Measurements from ENCODE around the gene AKAP14. TPM values are rescaled to one million over a fixed set of nuclear protein-coding genes. Genes with fewer than 3 reads are reported as not detected.

AKAP14 gene
- total RNA-seq (not detected), polyA plus RNA-seq (not detected)
- long read RNA-seq, donor 1, result 0 reads
- long read RNA-seq, donor 2, result 0 reads
- long read RNA-seq, donor 3, result 0 reads

DNA sequence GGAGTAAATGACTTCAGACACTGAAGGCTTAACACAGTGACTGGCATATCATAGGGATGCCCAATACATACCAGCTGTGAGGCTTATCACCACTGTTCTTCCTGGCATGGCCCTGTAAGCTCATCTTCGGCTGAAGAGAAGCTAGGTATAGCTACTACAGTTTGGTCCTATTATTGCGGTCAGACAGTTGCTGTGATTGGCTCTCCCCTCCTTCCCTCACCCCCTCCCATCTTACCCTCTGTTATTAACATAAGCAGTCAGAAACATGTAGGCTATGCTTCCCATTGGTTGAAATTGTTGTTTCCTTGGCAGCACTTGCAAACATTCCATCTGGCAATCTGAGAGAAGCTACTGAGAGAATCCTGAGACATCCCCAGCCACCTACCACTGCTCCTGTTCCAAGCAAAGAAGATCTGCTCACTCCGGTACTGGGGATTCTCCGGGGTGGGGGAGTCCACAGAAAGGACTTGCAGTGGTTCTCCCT, at the start of gene AKAP14:
Gene AKAP14, plus strand, starts transcription at position 51 of the 484 bp plus-strand sequence. CDS start 7,331 bp downstream, outside the sequence.
- DNase-seq, result no peak
- WGBS, 4 donors, result 35 to 63% (median 47%) methylated on average over 2 to 4 of the region's 4 CpGs
- Histone ChIP-seq H3K4me3 (no peak within 1 kb of the TSS), H3K27ac (no peak within 1 kb of the TSS), H3K4me1 (no peaks in the 10 kb centered on the region), H3K9me3 (no peaks in the 10 kb centered on the region), H3K36me3 (no peaks in the 10 kb centered on the region), H3K27me3 (no peaks in the 10 kb centered on the region)
- intact Hi-C loops (cut with DNase I), result no loop called here
- TF ChIP-seq CTCF (IDR thresholded peaks at IDR 0.05) (no peak), POLR2A (IDR thresholded peaks at IDR 0.05) (no peak)
- ATAC-seq, result no peak

DNA sequence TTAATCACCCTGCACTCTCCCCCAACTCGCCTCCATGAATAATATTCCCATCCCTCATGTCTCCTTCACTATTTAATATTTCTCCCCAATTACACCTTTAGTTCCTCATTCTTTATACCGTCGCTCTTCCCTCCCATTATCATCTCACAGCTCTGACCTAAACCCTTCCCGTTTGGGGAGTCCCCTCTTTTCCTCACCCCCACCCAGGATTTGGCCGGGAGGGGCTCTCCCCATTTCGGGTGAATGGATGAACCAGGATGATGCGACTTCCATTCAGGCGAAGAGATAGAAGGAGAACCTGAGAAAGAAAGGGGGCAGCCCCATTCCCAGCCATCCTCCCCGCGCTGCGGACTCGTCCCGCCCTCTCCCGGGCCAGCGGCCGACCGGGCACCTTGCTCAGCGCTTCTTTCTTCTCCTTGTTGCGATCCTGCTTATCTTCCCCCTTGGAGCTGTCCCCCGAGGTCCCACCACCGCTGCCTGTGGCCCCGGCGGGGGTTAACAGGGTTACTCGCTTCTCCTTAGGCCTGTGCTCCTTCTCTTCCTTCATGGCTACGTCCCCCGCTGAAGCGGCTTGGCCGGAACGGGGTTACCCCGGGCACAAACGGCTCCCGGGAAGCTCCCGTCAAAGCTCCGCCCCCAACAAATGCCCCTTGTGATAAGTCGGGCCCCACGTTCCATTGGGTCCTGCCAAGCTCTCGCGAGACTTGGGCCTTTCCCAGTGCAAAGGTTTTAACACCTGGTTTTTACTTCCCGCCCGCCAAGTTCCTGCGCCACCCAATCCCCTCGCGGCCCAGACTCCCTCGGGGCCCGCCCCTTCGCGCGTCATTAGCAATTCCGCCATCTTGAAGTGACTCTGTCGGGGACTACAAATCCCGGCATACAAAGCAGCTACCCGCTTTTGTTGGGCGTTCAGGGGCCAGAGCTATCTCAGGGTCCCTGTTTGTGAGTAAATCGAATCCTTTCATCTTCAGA, 43.0 kb upstream of the AKAP14 start, which contains the start of gene UPF3B:
Gene UPF3B, minus strand, starts transcription at position 582 of the 972 bp plus-strand sequence. Its CDS starts 35 bp downstream, at position 547.
- WGBS, 4 donors, result 0 to 34% (median 16%) methylated on average over 54 of the region's 54 CpGs
- peaks cover 0 to 7% (median 0%) of the 10 kb centered on the region in 9 donors for H3K27me3 ChIP-seq
- H3K27ac ChIP-seq, result peak within 1 kb of the TSS; percentile 68 to 93 (median 86)
- H3K4me3 ChIP-seq, result peak within 1 kb of the TSS; percentile 15 to 93 (median 74)
- TF ChIP-seq CTCF (IDR thresholded peaks at IDR 0.05) (peak in 1 of 12 donors; percentile 6), POLR2A (IDR thresholded peaks at IDR 0.05) (peak in 1 of 2 donors; percentile 55)
- peaks cover 0 to 35% (median 4%) of the 10 kb centered on the region in 9 donors for H3K36me3 ChIP-seq
- peaks cover 0 to 6% (median 0%) of the 10 kb centered on the region in 12 donors for H3K4me1 ChIP-seq
- ATAC-seq (peak; percentile 98 to 99 (median 99)), DNase-seq (peak; percentile 94 to 97 (median 96))
- intact Hi-C loops (cut with DNase I), result loop anchor here in 4 of 10 donors (1.0 to 10.0 kb wide), 3 partner anchors 19 to 60 kb away; partner anchors contain the start of genes RPL39 (in 4 of the 4), NDUFA1 (in 1 of the 4) and RNF113A (in 1 of the 4)
- H3K9me3 ChIP-seq, result no peaks in the 10 kb centered on the region

DNA sequence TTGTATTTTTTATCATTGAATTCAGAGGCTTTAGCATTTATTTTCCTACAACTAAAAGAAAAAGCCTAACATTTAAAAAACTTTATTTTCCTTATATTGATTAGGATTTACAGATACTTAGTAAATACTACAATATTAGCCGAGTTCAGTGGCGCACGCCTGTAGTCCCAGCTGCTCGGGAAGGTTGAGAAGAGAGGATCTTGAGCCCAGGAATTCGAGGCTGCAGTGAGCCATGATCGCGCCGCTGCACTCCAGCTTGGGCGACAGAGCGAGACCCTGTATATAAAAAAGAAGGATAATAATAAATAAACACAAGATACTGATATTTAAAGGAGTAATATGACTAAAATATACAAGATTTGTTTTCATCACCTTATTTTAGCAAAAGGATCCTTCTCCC, 42.2 kb upstream of the AKAP14 start:
- Histone ChIP-seq H3K9me3 (no peaks in the 10 kb centered on the region), H3K36me3 (peaks cover 0 to 29% (median 3%) of the 10 kb centered on the region in 9 donors), H3K4me1 (peaks cover 0 to 6% (median 0%) of the 10 kb centered on the region in 12 donors), H3K27me3 (peaks cover 0 to 7% (median 0%) of the 10 kb centered on the region in 9 donors), H3K27ac (peak overlapping the region; percentile 41 to 93 (median 80)), H3K4me3 (peak overlapping the region in 11 of 12 donors; percentile 3 to 93 (median 75))
- TF ChIP-seq POLR2A (IDR thresholded peaks at IDR 0.05), result no peak
- TF ChIP-seq CTCF (IDR thresholded peaks at IDR 0.05), result no peak
- DNase-seq, result no peak
- peak in 1 of 4 donors; percentile 31 for ATAC-seq
- 21 to 49% (median 38%) methylated on average over 10 of the region's 10 CpGs for WGBS, 4 donors
- intact Hi-C loops (cut with DNase I), result loop anchor here in 4 of 10 donors (1.0 to 10.0 kb wide), 3 partner anchors 18 to 61 kb away; partner anchors contain the start of genes RPL39 (in 4 of the 4), NDUFA1 (in 1 of the 4) and RNF113A (in 1 of the 4)
